ENCODE data around the gene LIPJ.

LIPJ gene

DNA sequence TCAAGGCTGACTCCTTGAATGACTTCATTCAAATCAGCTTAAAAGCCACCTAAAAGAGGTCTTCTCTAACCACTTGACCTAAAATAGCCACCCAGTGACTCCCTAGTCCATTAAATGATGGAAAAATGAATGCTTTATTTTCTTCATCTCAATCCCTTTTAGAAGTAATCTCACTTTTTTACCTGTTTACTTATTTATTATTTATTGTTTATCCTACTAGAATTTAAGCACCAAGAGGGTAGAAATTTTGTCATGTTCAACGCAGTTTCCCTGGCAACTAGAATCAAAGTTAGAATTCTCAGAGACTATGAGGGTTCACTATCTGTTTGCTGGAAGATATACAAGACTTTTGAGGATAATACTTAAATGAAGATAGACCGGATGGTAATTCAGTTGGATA, at the start of gene LIPJ:
Gene LIPJ, plus strand, starts transcription at position 301 of the 400 bp plus-strand sequence. CDS start 3,926 bp downstream, outside the sequence.
- Histone ChIP-seq H3K27ac (ENCODE audit: low read depth, low read length) (no peak within 1 kb of the TSS), H3K4me3 (ENCODE audit: low read length) (no peak within 1 kb of the TSS), H3K27me3 (ENCODE audit: control insufficient read depth, insufficient read depth, low read length) (no peaks in the 10 kb centered on the region), H3K9ac (ENCODE audit: low read length) (no peak within 1 kb of the TSS), H3K4me1 (ENCODE audit: control insufficient read depth, insufficient read depth, low read length) (no peaks in the 10 kb centered on the region), H3K36me3 (ENCODE audit: control insufficient read depth, insufficient read depth, low read length) (no peaks in the 10 kb centered on the region)

DNA sequence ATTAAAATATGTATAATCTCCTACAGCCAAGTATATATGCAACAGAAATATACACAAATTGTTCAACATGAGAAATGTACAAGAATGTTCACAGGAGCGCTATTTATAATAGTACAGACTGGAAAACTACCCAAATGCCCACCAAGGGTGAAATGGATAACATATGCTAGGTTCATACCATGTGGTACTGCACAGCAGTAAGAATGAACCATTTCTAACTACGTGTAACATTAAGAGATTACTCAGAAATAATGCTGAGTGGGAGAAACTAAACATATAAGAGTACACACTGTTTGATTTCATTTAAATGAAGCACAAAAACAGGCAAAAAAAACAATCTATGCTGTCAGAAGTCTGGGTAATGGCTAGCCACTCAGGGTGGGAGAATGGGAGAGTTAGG, 49.2 kb upstream of the LIPJ start:
- no peak overlapping the region for H3K4me3 ChIP-seq (ENCODE audit: low read length)
- H3K4me1 ChIP-seq (ENCODE audit: control insufficient read depth, insufficient read depth, low read length) = no peaks in the 10 kb centered on the region
- no peaks in the 10 kb centered on the region for H3K27me3 ChIP-seq (ENCODE audit: control insufficient read depth, insufficient read depth, low read length)
- H3K27ac ChIP-seq (ENCODE audit: low read depth, low read length) = no peak overlapping the region
- no peaks in the 10 kb centered on the region for H3K36me3 ChIP-seq (ENCODE audit: control insufficient read depth, insufficient read depth, low read length)
- no peak overlapping the region for H3K9ac ChIP-seq (ENCODE audit: low read length)

DNA sequence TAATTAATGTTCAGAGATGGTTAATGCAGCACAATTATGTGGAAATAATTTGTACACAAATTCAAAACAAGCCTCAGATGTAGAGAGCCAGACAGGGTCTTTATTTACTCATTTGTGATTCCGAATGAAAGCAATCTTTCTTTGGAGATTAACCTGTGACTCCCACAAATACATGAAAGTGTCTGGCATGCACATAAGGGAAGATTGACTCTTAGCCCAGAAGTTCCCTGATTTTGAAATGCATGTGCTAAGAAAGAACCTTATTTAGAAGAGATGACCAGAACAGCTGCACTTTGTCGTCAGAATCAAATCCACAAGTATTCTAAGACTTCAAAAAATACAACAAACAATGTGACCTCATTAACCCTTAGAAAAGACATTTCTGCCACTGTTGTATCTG, 48.5 kb upstream of the LIPJ start:
- no peaks in the 10 kb centered on the region for H3K36me3 ChIP-seq (ENCODE audit: control insufficient read depth, insufficient read depth, low read length)
- H3K4me1 ChIP-seq (ENCODE audit: control insufficient read depth, insufficient read depth, low read length) = no peaks in the 10 kb centered on the region
- H3K4me3 ChIP-seq (ENCODE audit: low read length) = no peak overlapping the region
- H3K9ac ChIP-seq (ENCODE audit: low read length) = no peak overlapping the region
- no peaks in the 10 kb centered on the region for H3K27me3 ChIP-seq (ENCODE audit: control insufficient read depth, insufficient read depth, low read length)
- H3K27ac ChIP-seq (ENCODE audit: low read depth, low read length) = no peak overlapping the region

- no peak overlapping the region for H3K9ac ChIP-seq (ENCODE audit: low read length)
- H3K4me1 ChIP-seq (ENCODE audit: control insufficient read depth, insufficient read depth, low read length) = no peaks in the 10 kb centered on the region
- no peaks in the 10 kb centered on the region for H3K36me3 ChIP-seq (ENCODE audit: control insufficient read depth, insufficient read depth, low read length)
- no peak overlapping the region for H3K4me3 ChIP-seq (ENCODE audit: low read length)
- no peak overlapping the region for H3K27ac ChIP-seq (ENCODE audit: low read depth, low read length)
- H3K27me3 ChIP-seq (ENCODE audit: control insufficient read depth, insufficient read depth, low read length) = no peaks in the 10 kb centered on the region
Observed at GRCh38 chr10:88540351-88540750, 46.2 kb upstream of the LIPJ start.

GRCh38 chr10:88541116-88541626, 45.4 kb upstream of the LIPJ start:
- Histone ChIP-seq H3K36me3 (ENCODE audit: control insufficient read depth, insufficient read depth, low read length) (no peaks in the 10 kb centered on the region), H3K27me3 (ENCODE audit: control insufficient read depth, insufficient read depth, low read length) (no peaks in the 10 kb centered on the region), H3K4me1 (ENCODE audit: control insufficient read depth, insufficient read depth, low read length) (no peaks in the 10 kb centered on the region), H3K27ac (ENCODE audit: low read depth, low read length) (no peak overlapping the region), H3K4me3 (ENCODE audit: low read length) (no peak overlapping the region), H3K9ac (ENCODE audit: low read length) (no peak overlapping the region)

GRCh38 chr10:88542522-88542921, 44.0 kb upstream of the LIPJ start:
- Histone ChIP-seq H3K27me3 (ENCODE audit: control insufficient read depth, insufficient read depth, low read length) (no peaks in the 10 kb centered on the region), H3K36me3 (ENCODE audit: control insufficient read depth, insufficient read depth, low read length) (no peaks in the 10 kb centered on the region), H3K9ac (ENCODE audit: low read length) (no peak overlapping the region), H3K4me3 (ENCODE audit: low read length) (no peak overlapping the region), H3K27ac (ENCODE audit: low read depth, low read length) (no peak overlapping the region), H3K4me1 (ENCODE audit: control insufficient read depth, insufficient read depth, low read length) (no peaks in the 10 kb centered on the region)

GRCh38 chr10:88544140-88544870, 42.3 kb upstream of the LIPJ start:
- no peaks in the 10 kb centered on the region for H3K36me3 ChIP-seq (ENCODE audit: control insufficient read depth, insufficient read depth, low read length)

GRCh38 chr10:88545359-88545758, 41.2 kb upstream of the LIPJ start:
- Histone ChIP-seq H3K27me3 (ENCODE audit: control insufficient read depth, insufficient read depth, low read length) (no peaks in the 10 kb centered on the region), H3K27ac (ENCODE audit: low read depth, low read length) (no peak overlapping the region), H3K9ac (ENCODE audit: low read length) (no peak overlapping the region), H3K4me3 (ENCODE audit: low read length) (no peak overlapping the region), H3K4me1 (ENCODE audit: control insufficient read depth, insufficient read depth, low read length) (no peaks in the 10 kb centered on the region), H3K36me3 (ENCODE audit: control insufficient read depth, insufficient read depth, low read length) (no peaks in the 10 kb centered on the region)

More at GRCh38 chr10:88544140-88544870, 42.3 kb upstream of the LIPJ start:
- Histone ChIP-seq H3K4me3 (ENCODE audit: low read length) (no peak overlapping the region), H3K4me1 (ENCODE audit: control insufficient read depth, insufficient read depth, low read length) (no peaks in the 10 kb centered on the region), H3K27ac (ENCODE audit: low read depth, low read length) (no peak overlapping the region), H3K27me3 (ENCODE audit: control insufficient read depth, insufficient read depth, low read length) (no peaks in the 10 kb centered on the region), H3K9ac (ENCODE audit: low read length) (no peak overlapping the region)

GRCh38 chr10:88546497-88546896, 40.1 kb upstream of the LIPJ start:
- H3K9ac ChIP-seq (ENCODE audit: low read length) = no peak overlapping the region
- H3K27ac ChIP-seq (ENCODE audit: low read depth, low read length) = no peak overlapping the region
- H3K36me3 ChIP-seq (ENCODE audit: control insufficient read depth, insufficient read depth, low read length) = no peaks in the 10 kb centered on the region
- H3K4me3 ChIP-seq (ENCODE audit: low read length) = no peak overlapping the region
- no peaks in the 10 kb centered on the region for H3K4me1 ChIP-seq (ENCODE audit: control insufficient read depth, insufficient read depth, low read length)
- no peaks in the 10 kb centered on the region for H3K27me3 ChIP-seq (ENCODE audit: control insufficient read depth, insufficient read depth, low read length)

DNA sequence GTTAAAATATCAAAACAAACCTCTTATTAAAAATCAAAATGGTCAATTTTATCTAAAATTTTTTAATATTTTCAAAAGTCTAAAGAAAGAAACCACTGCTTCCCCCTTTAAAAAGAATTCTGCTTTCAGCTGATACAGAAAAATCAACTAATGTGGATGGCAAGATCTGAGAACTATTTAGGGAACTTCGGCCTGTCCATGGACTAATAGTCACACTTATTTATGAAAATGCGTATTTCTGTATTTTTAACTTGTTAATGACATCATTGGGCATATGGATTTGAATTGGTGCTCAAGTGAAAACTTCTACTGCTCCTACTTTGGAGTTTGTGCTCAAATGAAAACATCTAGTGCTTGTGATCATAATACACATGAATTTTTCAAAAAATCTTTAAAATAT, 35.3 kb upstream of the LIPJ start:
- no peak overlapping the region for H3K9ac ChIP-seq (ENCODE audit: low read length)
- H3K4me3 ChIP-seq (ENCODE audit: low read length) = no peak overlapping the region
- no peak overlapping the region for H3K27ac ChIP-seq (ENCODE audit: low read depth, low read length)
- H3K27me3 ChIP-seq (ENCODE audit: control insufficient read depth, insufficient read depth, low read length) = no peaks in the 10 kb centered on the region
- no peaks in the 10 kb centered on the region for H3K4me1 ChIP-seq (ENCODE audit: control insufficient read depth, insufficient read depth, low read length)
- H3K36me3 ChIP-seq (ENCODE audit: control insufficient read depth, insufficient read depth, low read length) = no peaks in the 10 kb centered on the region

DNA sequence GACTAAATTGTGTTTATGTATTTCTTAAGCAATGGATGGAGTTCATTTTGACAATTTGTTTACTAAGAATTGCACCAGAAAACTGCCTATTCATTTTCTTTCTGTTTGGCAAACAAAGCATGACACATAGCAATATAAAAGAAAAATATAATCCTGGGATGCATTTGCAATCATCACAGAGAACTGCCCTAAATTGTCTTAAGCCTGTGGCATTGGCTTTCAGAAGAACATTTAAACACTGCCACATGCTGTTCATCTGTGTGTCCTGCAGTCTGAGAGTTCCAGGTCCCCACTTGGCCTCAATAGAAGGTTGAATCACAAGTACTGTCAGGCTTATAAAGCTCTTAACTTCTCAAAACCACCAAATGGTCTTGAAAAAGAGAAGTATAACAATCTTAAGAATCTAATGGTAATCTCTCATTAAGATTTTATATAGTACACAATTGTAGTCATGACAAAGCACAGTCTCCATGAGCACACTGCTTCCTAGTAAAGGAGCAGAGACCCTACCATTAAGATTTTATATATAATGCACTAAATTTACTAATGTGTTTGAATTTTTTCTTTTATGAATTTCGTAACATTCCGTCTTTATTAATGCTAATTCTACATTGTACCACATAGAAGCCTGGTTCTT, 33.3 kb upstream of the LIPJ start:
- Histone ChIP-seq H3K9ac (ENCODE audit: low read length) (no peak overlapping the region), H3K27ac (ENCODE audit: low read depth, low read length) (no peak overlapping the region), H3K4me3 (ENCODE audit: low read length) (no peak overlapping the region), H3K27me3 (ENCODE audit: control insufficient read depth, insufficient read depth, low read length) (no peaks in the 10 kb centered on the region), H3K4me1 (ENCODE audit: control insufficient read depth, insufficient read depth, low read length) (no peaks in the 10 kb centered on the region), H3K36me3 (ENCODE audit: control insufficient read depth, insufficient read depth, low read length) (no peaks in the 10 kb centered on the region)

DNA sequence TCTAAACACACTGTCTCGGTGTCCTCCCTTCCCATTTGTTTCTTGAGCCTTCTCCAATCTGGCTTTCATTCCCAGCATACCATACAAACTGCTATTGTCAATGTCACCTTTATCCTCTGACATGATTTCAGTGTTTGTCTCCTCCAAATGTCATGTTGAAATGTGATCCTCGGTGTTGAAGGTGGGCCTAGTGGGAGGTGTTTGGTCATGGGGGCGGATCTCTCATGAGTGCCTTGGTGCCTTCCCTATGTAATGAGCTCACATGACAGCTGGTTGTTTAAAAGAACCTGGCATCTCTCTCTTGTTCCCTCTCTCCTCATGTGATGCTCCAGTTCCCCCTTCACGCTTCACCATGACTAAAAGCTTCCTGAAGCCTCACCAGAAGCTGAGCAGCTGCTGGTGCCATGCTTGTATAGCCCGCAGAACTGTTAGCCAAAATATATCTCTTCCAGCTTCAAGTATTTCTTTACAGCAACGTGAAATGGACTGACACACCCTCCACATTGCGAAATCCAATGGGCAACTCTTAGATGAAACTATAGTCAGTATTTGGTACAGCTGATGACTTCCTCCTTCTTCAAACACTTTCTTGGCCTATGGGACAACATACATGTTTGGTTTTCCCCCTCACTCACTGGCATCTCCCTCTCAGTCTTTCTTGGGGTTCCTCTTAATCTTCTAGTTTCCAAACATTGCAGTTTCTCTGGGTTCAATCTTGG, 31.2 kb upstream of the LIPJ start:
- Histone ChIP-seq H3K27me3 (ENCODE audit: control insufficient read depth, insufficient read depth, low read length) (no peaks in the 10 kb centered on the region), H3K4me1 (ENCODE audit: control insufficient read depth, insufficient read depth, low read length) (no peaks in the 10 kb centered on the region), H3K36me3 (ENCODE audit: control insufficient read depth, insufficient read depth, low read length) (no peaks in the 10 kb centered on the region), H3K4me3 (ENCODE audit: low read length) (no peak overlapping the region), H3K9ac (ENCODE audit: low read length) (no peak overlapping the region), H3K27ac (ENCODE audit: low read depth, low read length) (no peak overlapping the region)

All from rectal smooth muscle tissue (tissue), 1 donor.